ENCODE results near the gene PHF2.

DNA sequence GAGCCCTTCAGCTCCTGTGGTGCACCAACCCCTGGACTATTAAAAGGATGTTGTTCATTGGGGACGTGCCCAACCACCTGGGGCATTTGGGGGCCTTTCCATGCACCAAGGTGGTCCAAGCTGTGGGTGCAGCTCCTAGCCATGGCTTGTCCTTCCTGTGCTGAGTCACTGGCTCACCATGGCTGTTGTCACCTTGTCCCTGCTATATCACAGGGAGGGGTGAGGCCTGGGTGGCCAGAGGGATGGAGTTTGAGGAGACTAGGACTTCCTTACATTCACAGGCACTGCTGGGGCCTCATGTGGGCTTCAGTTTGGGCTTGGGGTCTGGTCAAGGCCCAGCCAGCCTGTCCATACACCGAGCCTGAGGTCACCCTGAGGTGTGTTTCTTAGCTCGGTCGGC is 45.5 kb downstream of the PHF2 start:
- TF ChIP-seq POLR2A (IDR thresholded peaks at IDR 0.05) (no peak), POLR2AphosphoS5 (IDR thresholded peaks at IDR 0.05) (no peak)
- TF ChIP-seq, protein P1, sequence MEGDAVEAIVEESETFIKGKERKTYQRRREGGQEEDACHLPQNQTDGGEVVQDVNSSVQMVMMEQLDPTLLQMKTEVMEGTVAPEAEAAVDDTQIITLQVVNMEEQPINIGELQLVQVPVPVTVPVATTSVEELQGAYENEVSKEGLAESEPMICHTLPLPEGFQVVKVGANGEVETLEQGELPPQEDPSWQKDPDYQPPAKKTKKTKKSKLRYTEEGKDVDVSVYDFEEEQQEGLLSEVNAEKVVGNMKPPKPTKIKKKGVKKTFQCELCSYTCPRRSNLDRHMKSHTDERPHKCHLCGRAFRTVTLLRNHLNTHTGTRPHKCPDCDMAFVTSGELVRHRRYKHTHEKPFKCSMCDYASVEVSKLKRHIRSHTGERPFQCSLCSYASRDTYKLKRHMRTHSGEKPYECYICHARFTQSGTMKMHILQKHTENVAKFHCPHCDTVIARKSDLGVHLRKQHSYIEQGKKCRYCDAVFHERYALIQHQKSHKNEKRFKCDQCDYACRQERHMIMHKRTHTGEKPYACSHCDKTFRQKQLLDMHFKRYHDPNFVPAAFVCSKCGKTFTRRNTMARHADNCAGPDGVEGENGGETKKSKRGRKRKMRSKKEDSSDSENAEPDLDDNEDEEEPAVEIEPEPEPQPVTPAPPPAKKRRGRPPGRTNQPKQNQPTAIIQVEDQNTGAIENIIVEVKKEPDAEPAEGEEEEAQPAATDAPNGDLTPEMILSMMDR (IDR thresholded peaks at IDR 0.05): no peak
